ENCODE data around the gene RNU1-4. TPM values are rescaled to one million over a fixed set of nuclear protein-coding genes. Genes with fewer than 3 reads are reported as not detected.
A peak's percentile ranks its signal among the peaks of the same experiment; 100 is the strongest.
"Not testable (repeated sequence)": the region's sequence is repeated elsewhere in the genome, so short reads cannot be mapped to it uniquely, and the experiment has no call there.

RNU1-4 gene
- total and polyA plus RNA-seq, 3 donors from 2014 or later: under 0.01 to 18.9 (median under 0.01) TPM

- H3K4me3 ChIP-seq; H3K27me3 ChIP-seq; DNase-seq; H3K27ac ChIP-seq; H3K4me1 ChIP-seq; intact Hi-C loops (cut with DNase I; ENCODE audit: low total_unique reads); H3K36me3 ChIP-seq (ENCODE audit: low read depth, missing control alignments); H3K9me3 ChIP-seq: not testable (repeated sequence)
- TF ChIP-seq CTCF (IDR thresholded peaks at IDR 0.05): peak in 1 of 3 experiments; percentile 73
- WGBS, 2 donors: 60% methylated on average over 2 of the region's 3 CpGs
Observed at GRCh38 chr1:16709659-16710087, 30.6 kb upstream of the RNU1-4 start.

GRCh38 chr1:16710618-16711017 lies 29.7 kb upstream of the RNU1-4 start:
- DNase-seq; H3K27ac ChIP-seq; H3K9me3 ChIP-seq; H3K27me3 ChIP-seq; intact Hi-C loops (cut with DNase I; ENCODE audit: low total_unique reads); H3K36me3 ChIP-seq (ENCODE audit: low read depth, missing control alignments); H3K4me1 ChIP-seq; H3K4me3 ChIP-seq: not testable (repeated sequence)
- WGBS, 2 donors: 74 to 78% methylated on average over 8 to 10 of the region's 13 CpGs

DNA sequence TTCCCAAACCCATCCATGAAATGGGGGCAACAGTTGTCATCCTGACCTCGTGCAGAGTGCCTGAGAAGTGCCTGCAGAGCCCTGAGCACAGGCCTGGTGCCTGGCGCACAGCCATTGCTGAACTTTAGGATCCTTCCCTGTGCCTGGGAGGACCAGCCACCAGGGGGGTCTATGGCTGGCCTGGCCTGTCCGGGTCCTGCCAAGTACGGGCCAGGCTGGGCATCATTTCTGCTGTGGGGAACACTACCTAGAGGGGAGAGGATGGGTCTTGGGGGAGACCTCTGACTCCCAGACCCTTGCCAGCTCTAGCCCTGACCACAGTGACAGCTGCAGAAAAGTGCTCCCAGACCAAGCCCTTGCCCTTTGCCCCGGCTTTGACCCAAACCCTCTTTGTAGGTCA lies 28.2 kb upstream of the RNU1-4 start:
- H3K36me3 ChIP-seq (ENCODE audit: low read depth, missing control alignments); H3K27me3 ChIP-seq; H3K4me1 ChIP-seq; H3K9me3 ChIP-seq; intact Hi-C loops (cut with DNase I; ENCODE audit: low total_unique reads); H3K4me3 ChIP-seq; H3K27ac ChIP-seq: not testable (repeated sequence)
- WGBS, 2 donors: 74 to 77% methylated on average over 3 of the region's 5 CpGs
- peak; percentile 25 for DNase-seq

DNA sequence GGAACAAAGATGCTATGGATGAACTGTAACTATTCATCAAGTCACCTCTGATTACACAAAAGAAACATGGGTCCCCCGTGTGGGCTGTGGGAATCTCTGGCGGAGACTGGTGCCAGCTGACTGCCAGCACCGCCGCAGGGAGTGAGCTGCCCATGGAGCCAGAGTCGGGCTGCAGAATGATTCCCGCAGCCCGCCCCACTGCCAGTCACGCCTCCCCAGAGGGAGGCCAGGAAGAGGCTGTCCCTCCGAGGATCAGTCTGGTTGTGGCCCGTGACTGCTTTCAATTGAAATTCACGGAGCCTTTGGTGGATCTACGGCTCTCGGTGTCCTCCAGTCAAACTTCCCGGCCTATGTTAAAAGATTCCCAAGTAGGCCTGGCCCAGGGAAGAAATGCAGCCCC lies 27.7 kb upstream of the RNU1-4 start:
- WGBS, 2 donors: 70 to 78% methylated on average over 13 to 14 of the region's 14 CpGs
- H3K9me3 ChIP-seq; H3K4me1 ChIP-seq; intact Hi-C loops (cut with DNase I; ENCODE audit: low total_unique reads); H3K4me3 ChIP-seq; H3K27ac ChIP-seq; H3K27me3 ChIP-seq; H3K36me3 ChIP-seq (ENCODE audit: low read depth, missing control alignments): not testable (repeated sequence)
- DNase-seq: peak; percentile 79

DNA sequence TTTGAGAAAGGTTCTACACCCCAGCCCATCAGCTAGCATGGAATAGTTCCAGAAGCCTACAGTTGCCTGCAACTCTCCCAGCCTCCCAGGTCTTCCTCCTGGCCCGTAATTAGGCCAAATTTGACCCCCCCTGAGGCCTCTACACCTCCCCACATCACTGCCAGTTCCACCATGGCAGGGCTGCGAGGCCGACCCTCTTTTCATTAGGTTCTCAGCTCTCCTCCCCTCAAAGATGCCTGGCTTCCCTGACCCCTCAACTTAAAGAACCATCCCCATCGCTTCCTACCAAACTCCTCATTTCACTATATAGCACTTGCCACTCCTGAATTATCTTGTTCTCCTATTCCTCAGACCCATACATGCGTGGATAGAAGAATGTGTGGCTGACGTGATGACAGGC lies 27.3 kb upstream of the RNU1-4 start:
- H3K27me3 ChIP-seq; H3K27ac ChIP-seq; H3K4me3 ChIP-seq; DNase-seq; H3K9me3 ChIP-seq; H3K4me1 ChIP-seq; H3K36me3 ChIP-seq (ENCODE audit: low read depth, missing control alignments); intact Hi-C loops (cut with DNase I; ENCODE audit: low total_unique reads): not testable (repeated sequence)
- WGBS, 2 donors: 88 to 100% methylated on average over 3 to 6 of the region's 6 CpGs

DNA sequence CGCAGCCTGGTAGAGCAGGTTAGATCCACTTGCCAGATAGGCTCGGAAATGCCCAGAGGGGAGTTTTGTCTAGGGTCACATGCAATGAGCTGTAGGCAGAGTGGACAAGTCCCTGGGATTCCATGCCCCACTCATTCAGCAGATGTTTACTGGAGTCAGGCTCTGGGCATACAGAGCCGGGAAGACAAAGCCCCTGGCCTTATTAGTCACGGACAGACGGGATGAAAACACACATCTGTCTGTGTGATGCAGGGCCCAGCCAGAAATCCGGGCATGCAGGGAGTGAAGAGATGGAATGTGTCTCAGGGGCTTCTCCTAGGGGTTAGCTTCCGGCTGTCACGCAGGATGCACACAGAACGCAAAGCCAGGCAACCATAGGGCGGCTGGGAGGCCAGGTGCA lies 26.8 kb upstream of the RNU1-4 start:
- WGBS, 2 donors: 85 to 93% methylated on average over 4 to 5 of the region's 10 CpGs
- intact Hi-C loops (cut with DNase I; ENCODE audit: low total_unique reads); DNase-seq: not testable (repeated sequence)

GRCh38 chr1:16716691-16717335 lies 23.5 kb upstream of the RNU1-4 start:
- TF ChIP-seq POLR2A (IDR thresholded peaks at IDR 0.05) (no peak), CTCF (IDR thresholded peaks at IDR 0.05) (no peak)
- intact Hi-C loops (cut with DNase I; ENCODE audit: low total_unique reads): no loop called here
- Histone ChIP-seq H3K9me3 (no peaks in the 10 kb centered on the region), H3K4me3 (no peak overlapping the region), H3K27ac (no peak overlapping the region), H3K36me3 (ENCODE audit: low read depth, missing control alignments) (no peaks in the 10 kb centered on the region), H3K4me1 (no peaks in the 10 kb centered on the region), H3K27me3 (no peaks in the 10 kb centered on the region)
- peak; percentile 14 for DNase-seq
- 87 to 88% methylated on average over 7 of the region's 7 CpGs for WGBS, 2 donors

More for the DNA sequence above, 26.8 kb upstream of the RNU1-4 start:
- not testable (repeated sequence) for H3K9me3 ChIP-seq; H3K27me3 ChIP-seq; H3K4me1 ChIP-seq; H3K4me3 ChIP-seq; H3K36me3 ChIP-seq (ENCODE audit: low read depth, missing control alignments); H3K27ac ChIP-seq

All from testis (tissue), 3 donors.